Glomerular visceral epithelial cell (primary cell): ENCODE measurements around the gene TNS1.
A peak's percentile ranks its signal among the peaks of the same experiment; 100 is the strongest.

Experiments used
- DNase-seq: peaks from one replicate; pipeline ENCODE4 v3.0.0-alpha.2; 2016; ENCODE audit errors: extremely low spot score

TNS1 gene

GRCh38 chr2:217785544-217786045 lies 217.2 kb downstream of the TNS1 start:
- DNase-seq = peak; percentile 70

- no peak for DNase-seq
Observed at GRCh38 chr2:217784996-217785543, 217.7 kb downstream of the TNS1 start.

GRCh38 chr2:217783243-217783642 lies 219.6 kb downstream of the TNS1 start:
- DNase-seq = no peak

GRCh38 chr2:217777906-217778305 lies 224.9 kb downstream of the TNS1 start:
- DNase-seq = no peak

GRCh38 chr2:217776631-217777030 lies 226.2 kb downstream of the TNS1 start:
- no peak for DNase-seq

- DNase-seq = no peak
Observed at GRCh38 chr2:217775920-217776503, 226.8 kb downstream of the TNS1 start.

- DNase-seq = no peak
Observed at GRCh38 chr2:217774232-217774631, 228.6 kb downstream of the TNS1 start.

- DNase-seq = no peak
Observed at GRCh38 chr2:217773539-217773938, 229.3 kb downstream of the TNS1 start.

- DNase-seq = no peak
Observed at GRCh38 chr2:217766356-217766755, 236.4 kb downstream of the TNS1 start.

GRCh38 chr2:217761645-217762277 lies 241.0 kb downstream of the TNS1 start:
- DNase-seq = no peak

GRCh38 chr2:217759991-217760390 lies 242.8 kb downstream of the TNS1 start:
- DNase-seq = no peak

- DNase-seq = no peak
Observed at GRCh38 chr2:217757108-217757463, 245.7 kb downstream of the TNS1 start.

GRCh38 chr2:217756375-217757107 lies 246.3 kb downstream of the TNS1 start:
- peak; percentile 12 for DNase-seq

- DNase-seq = no peak
Observed at GRCh38 chr2:217755027-217755745, 247.6 kb downstream of the TNS1 start.

- no peak for DNase-seq
Observed at GRCh38 chr2:217753460-217754200, 249.2 kb downstream of the TNS1 start.

GRCh38 chr2:217752714-217753459 lies 249.9 kb downstream of the TNS1 start:
- DNase-seq = no peak

- DNase-seq = no peak
Observed at GRCh38 chr2:217751952-217752351, 250.8 kb downstream of the TNS1 start.

GRCh38 chr2:217751192-217751591 lies 251.6 kb downstream of the TNS1 start:
- no peak for DNase-seq
